GM15510 (cell line): ENCODE data around the gene GSTP1.

Source experiments
- POLR2A ChIP-seq: IDR thresholded peaks from 3 replicates; pipeline ENCODE4 v1.6.1; 2011; ENCODE audit warnings: borderline replicate concordance; ENCODE audit not compliant: insufficient read length; ENCODE audit errors: extremely low read depth

Gene GSTP1

GRCh38 chr11:67583247-67584204 lies at the start of gene GSTP1:
Gene GSTP1, plus strand, starts transcription at chr11:67583812. Its CDS starts 32 bp downstream, at chr11:67583844.
- peak; percentile 97 for TF ChIP-seq POLR2A

- no peak for TF ChIP-seq POLR2A
Observed at GRCh38 chr11:67534070-67534679, 49.4 kb upstream of the GSTP1 start.

GRCh38 chr11:67535561-67535960 lies 48.1 kb upstream of the GSTP1 start:
- no peak for TF ChIP-seq POLR2A

- TF ChIP-seq POLR2A: no peak
Observed at GRCh38 chr11:67538306-67538705, 45.3 kb upstream of the GSTP1 start.

GRCh38 chr11:67538823-67539505 lies 44.6 kb upstream of the GSTP1 start:
- no peak for TF ChIP-seq POLR2A

GRCh38 chr11:67539550-67539949 lies 44.1 kb upstream of the GSTP1 start:
- no peak for TF ChIP-seq POLR2A

- TF ChIP-seq POLR2A: no peak
Observed at GRCh38 chr11:67541198-67541597, 42.4 kb upstream of the GSTP1 start.

- no peak for TF ChIP-seq POLR2A
Observed at GRCh38 chr11:67542169-67542568, 41.4 kb upstream of the GSTP1 start.

- TF ChIP-seq POLR2A: no peak
Observed at GRCh38 chr11:67542971-67543370, 40.6 kb upstream of the GSTP1 start.

- no peak for TF ChIP-seq POLR2A
Observed at GRCh38 chr11:67543585-67543984, 40.0 kb upstream of the GSTP1 start.

GRCh38 chr11:67544616-67545242 lies 38.9 kb upstream of the GSTP1 start:
- TF ChIP-seq POLR2A: no peak

GRCh38 chr11:67545280-67545679 lies 38.3 kb upstream of the GSTP1 start:
- TF ChIP-seq POLR2A: no peak

- TF ChIP-seq POLR2A: no peak
Observed at GRCh38 chr11:67548555-67549110, 35.0 kb upstream of the GSTP1 start.

GRCh38 chr11:67551127-67551526 lies 32.5 kb upstream of the GSTP1 start:
- TF ChIP-seq POLR2A: no peak
